HEK293 (cell line): ENCODE data around the gene RBPJ.
A peak's percentile ranks its signal among the peaks of the same experiment; 100 is the strongest.

Experiments used
- CTCF ChIA-PET: fragments of 350-600 bp; formaldehyde crosslinking; extraction: SDS; loops from one replicate; lab custom pipeline; 2021; ENCODE audit warnings: antibody characterized with exemption; lab: Yijun Ruan, JAX
- POLR2A ChIA-PET: fragments of 300-600 bp; formaldehyde crosslinking; extraction: SDS; loops from one replicate; lab custom pipeline; 2020; ENCODE audit warnings: antibody characterized with exemption, inconsistent platforms; lab: Yijun Ruan, JAX
- H3K27ac ChIP-seq: fragments of 200-500 bp; sonication (Bioruptor generic); 2 replicates; pipeline ENCODE4 v1.5.1; 2014; ENCODE audit warnings: low read depth, low read length, control low read depth, inconsistent platforms; ENCODE audit errors: extremely low read depth
- H3K36me3 ChIP-seq, 2 experiments: fragments of 200-500 bp in 1 of 2; sonication (Bioruptor generic) in 1 of 2; 1 replicate in 1 of 2; 2 replicates in 1 of 2; pipeline ENCODE4 v1.5.1; 2014 to 2017; ENCODE audit warnings: inconsistent platforms in 2 of 2, low read length in 2 of 2; ENCODE audit not compliant: control insufficient read depth in 2 of 2, insufficient read depth in 1 of 2
- H3K4me1 ChIP-seq: fragments of 200-500 bp; sonication (Bioruptor generic); 2 replicates; pipeline ENCODE4 v1.5.1; 2014; ENCODE audit warnings: mild to moderate bottlenecking, low read length, inconsistent platforms; ENCODE audit not compliant: control insufficient read depth, insufficient read depth
- H3K4me3 ChIP-seq: 2 replicates; pipeline ENCODE4 v1.5.1; 2011; ENCODE audit warnings: low read depth, mild to moderate bottlenecking, control low read depth, low read length, moderate library complexity
- H3K9me3 ChIP-seq: fragments of 200-500 bp; sonication (Bioruptor generic); 2 replicates; pipeline ENCODE4 v1.5.1; 2014; ENCODE audit warnings: low read depth, low read length, inconsistent platforms; ENCODE audit not compliant: control insufficient read depth, insufficient read depth
- RBAK ChIP-seq: fragments of 450-650 bp; formaldehyde crosslinking; IDR thresholded peaks from 2 replicates; pipeline ENCODE4 v1.5.1; 2016; ENCODE audit warnings: missing biosample characterization, missing genetic modification characterization
- REPIN1 ChIP-seq: fragments of 450-650 bp; formaldehyde crosslinking; IDR thresholded peaks from 2 replicates; pipeline ENCODE4 v1.5.1; 2017; ENCODE audit warnings: missing biosample characterization, missing genetic modification characterization, low read depth
- SCRT1 ChIP-seq: fragments of 450-650 bp; formaldehyde crosslinking; IDR thresholded peaks from 2 replicates; pipeline ENCODE4 v1.5.1; 2016; ENCODE audit warnings: missing biosample characterization, missing genetic modification characterization, borderline replicate concordance
- SETDB1 ChIP-seq: IDR thresholded peaks from one replicate; pipeline ENCODE4 v1.6.1; 2017; ENCODE audit warnings: mild to moderate bottlenecking, low read length, moderate library complexity, mixed read lengths; ENCODE audit not compliant: insufficient read length
- ZBTB20 ChIP-seq: fragments of 450-650 bp; formaldehyde crosslinking; IDR thresholded peaks from 2 replicates; pipeline ENCODE4 v1.5.1; 2016; ENCODE audit warnings: missing biosample characterization, missing genetic modification characterization
- ZBTB8A ChIP-seq: fragments of 450-650 bp; formaldehyde crosslinking; IDR thresholded peaks from 2 replicates; pipeline ENCODE4 v1.5.1; 2016; ENCODE audit warnings: missing biosample characterization, missing genetic modification characterization
- ZNF114 ChIP-seq: fragments of 450-650 bp; formaldehyde crosslinking; IDR thresholded peaks from 2 replicates; pipeline ENCODE4 v1.5.0; 2017; ENCODE audit warnings: missing biosample characterization, missing genetic modification characterization
- ZNF184 ChIP-seq: fragments of 450-650 bp; IDR thresholded peaks from 2 replicates; pipeline ENCODE4 v1.5.1; 2018; ENCODE audit warnings: missing biosample characterization, mild to moderate bottlenecking, missing genetic modification characterization
- ZNF426 ChIP-seq: fragments of 450-650 bp; formaldehyde crosslinking; IDR thresholded peaks from 2 replicates; pipeline ENCODE4 v1.5.1; 2017; ENCODE audit warnings: missing biosample characterization, missing genetic modification characterization, mild to moderate bottlenecking, inconsistent platforms, moderate library complexity
- ZNF529 ChIP-seq: fragments of 450-650 bp; formaldehyde crosslinking; IDR thresholded peaks from 2 replicates; pipeline ENCODE4 v1.5.1; 2017; ENCODE audit warnings: missing genetic modification characterization, missing biosample characterization; ENCODE audit not compliant: insufficient replicate concordance
- ZNF558 ChIP-seq: fragments of 450-650 bp; formaldehyde crosslinking; IDR thresholded peaks from 2 replicates; pipeline ENCODE4 v1.5.1; 2016; ENCODE audit warnings: missing biosample characterization, missing genetic modification characterization
- ZNF621 ChIP-seq: fragments of 450-650 bp; formaldehyde crosslinking; IDR thresholded peaks from 2 replicates; pipeline ENCODE4 v1.5.1; 2017; ENCODE audit warnings: missing biosample characterization, missing genetic modification characterization
- ZNF654 ChIP-seq: fragments of 450-650 bp; formaldehyde crosslinking; IDR thresholded peaks from 2 replicates; pipeline ENCODE4 v1.5.1; 2016; ENCODE audit warnings: low read depth, missing biosample characterization, missing genetic modification characterization
- ZNF791 ChIP-seq: fragments of 450-650 bp; formaldehyde crosslinking; IDR thresholded peaks from 2 replicates; pipeline ENCODE4 v1.5.1; 2016; ENCODE audit warnings: missing biosample characterization, missing genetic modification characterization
- TF ChIP-seq, protein P1 (sequence below): fragments of 450-650 bp; formaldehyde crosslinking; IDR thresholded peaks from 2 replicates; pipeline ENCODE4 v1.5.1; 2016; ENCODE audit warnings: missing biosample characterization, missing genetic modification characterization
- TF ChIP-seq, protein P2 (sequence below): fragments of 450-650 bp; formaldehyde crosslinking; IDR thresholded peaks from 2 replicates; pipeline ENCODE4 v1.5.1; 2016; ENCODE audit warnings: missing biosample characterization, missing genetic modification characterization
- TF ChIP-seq, protein P3 (sequence below): fragments of 450-650 bp; formaldehyde crosslinking; IDR thresholded peaks from 2 replicates; pipeline ENCODE4 v1.5.1; 2016; ENCODE audit warnings: missing biosample characterization, missing genetic modification characterization
- TF ChIP-seq, protein P4 (sequence below): fragments of 450-650 bp; formaldehyde crosslinking; IDR thresholded peaks from 2 replicates; pipeline ENCODE4 v1.5.1; 2016; ENCODE audit warnings: missing biosample characterization, missing genetic modification characterization
- TF ChIP-seq, protein P5 (sequence below): fragments of 450-650 bp; formaldehyde crosslinking; IDR thresholded peaks from 2 replicates; pipeline ENCODE4 v1.5.1; 2016; ENCODE audit warnings: missing biosample characterization, missing genetic modification characterization

RBPJ gene

DNA sequence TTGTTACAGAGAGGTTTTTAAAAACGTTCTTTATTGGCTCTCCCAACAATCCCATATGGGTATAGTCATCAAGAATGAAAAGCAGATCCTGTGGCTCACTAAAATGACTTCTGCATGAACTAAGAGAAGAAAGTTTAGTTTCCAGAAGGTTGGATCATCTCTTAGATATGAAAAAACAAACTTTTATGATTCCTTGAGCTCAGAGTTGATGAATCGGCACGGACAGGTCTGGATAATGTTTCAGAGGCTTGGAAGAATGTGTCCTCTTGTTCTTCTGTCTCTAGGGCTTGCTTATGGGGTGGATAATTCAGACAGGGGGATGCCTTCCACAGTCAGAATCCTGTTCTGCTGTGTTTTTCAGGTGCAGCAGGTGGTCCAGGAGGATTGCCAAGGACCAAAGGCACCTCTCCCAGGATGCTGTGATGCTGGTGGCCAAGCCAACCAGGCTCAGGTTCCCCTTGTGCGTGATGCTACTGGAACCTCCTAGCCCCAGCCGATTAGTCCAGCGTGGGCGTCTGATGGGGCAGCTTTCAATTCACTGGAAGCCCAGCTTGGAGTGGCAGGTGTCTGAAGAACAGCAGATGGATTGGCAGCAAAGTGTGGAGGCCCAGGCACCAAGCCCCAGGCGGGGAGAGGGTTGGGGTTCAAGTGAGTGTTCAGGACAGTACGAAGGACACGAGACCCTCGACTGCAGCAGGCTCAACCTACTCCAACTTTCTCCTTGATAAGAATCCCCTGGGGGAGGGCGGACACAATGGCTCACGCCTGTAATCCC, 139.1 kb downstream of the RBPJ start:
- Histone ChIP-seq H3K36me3 (no peaks in the 10 kb centered on the region), H3K9me3 (no peaks in the 10 kb centered on the region), H3K4me3 (no peak overlapping the region), H3K4me1 (no peaks in the 10 kb centered on the region), H3K27ac (no peak overlapping the region)
- ChIA-PET POLR2A (no interaction called here), CTCF (interaction anchor here (0.6 to 2.4 kb wide), 7 partner anchors 14 to 392 kb away, joined by 3 to 15 read pairs (median 3); no protein-coding TSS in a partner anchor)
- TF ChIP-seq ZNF791 (tag by site-specific recombination), result no peak
- TF ChIP-seq, protein P1, sequence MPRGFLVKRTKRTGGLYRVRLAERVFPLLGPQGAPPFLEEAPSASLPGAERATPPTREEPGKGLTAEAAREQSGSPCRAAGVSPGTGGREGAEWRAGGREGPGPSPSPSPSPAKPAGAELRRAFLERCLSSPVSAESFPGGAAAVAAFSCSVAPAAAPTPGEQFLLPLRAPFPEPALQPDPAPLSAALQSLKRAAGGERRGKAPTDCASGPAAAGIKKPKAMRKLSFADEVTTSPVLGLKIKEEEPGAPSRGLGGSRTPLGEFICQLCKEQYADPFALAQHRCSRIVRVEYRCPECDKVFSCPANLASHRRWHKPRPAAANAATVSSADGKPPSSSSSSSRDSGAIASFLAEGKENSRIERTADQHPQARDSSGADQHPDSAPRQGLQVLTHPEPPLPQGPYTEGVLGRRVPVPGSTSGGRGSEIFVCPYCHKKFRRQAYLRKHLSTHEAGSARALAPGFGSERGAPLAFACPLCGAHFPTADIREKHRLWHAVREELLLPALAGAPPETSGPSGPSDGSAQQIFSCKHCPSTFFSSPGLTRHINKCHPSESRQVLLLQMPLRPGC (tag by site-specific recombination), result no peak
- no peak for TF ChIP-seq SETDB1

DNA sequence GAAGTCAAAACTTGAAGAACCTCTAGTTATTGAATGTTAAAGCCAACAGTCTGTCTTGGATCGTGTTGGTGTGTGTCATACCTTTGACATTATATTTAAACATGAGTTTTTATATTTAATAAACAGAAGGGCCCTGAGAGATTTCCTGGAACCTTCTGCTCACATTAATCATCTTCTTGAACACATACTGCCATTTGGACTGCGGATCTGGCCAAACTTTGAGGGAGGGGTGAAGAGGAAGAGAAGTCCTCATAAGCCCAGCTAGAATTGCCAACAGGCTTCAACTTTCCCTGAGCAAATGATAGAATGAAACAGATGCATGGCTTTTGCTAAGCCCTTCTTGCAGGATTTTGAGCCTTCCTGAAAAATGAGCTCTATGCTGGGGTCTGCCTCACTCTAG, 142.1 kb downstream of the RBPJ start:
- CTCF ChIA-PET, result interaction anchor here (0.7 kb wide), 1 partner anchor 305 kb away, joined by 4 read pairs; no protein-coding TSS in a partner anchor
- Histone ChIP-seq H3K27ac (no peak overlapping the region), H3K4me1 (no peaks in the 10 kb centered on the region), H3K9me3 (no peaks in the 10 kb centered on the region), H3K4me3 (no peak overlapping the region), H3K36me3 (no peaks in the 10 kb centered on the region)
- TF ChIP-seq ZNF114 (tag by site-specific recombination) (no peak), ZNF654 (no peak), REPIN1 (tag by site-specific recombination) (no peak), SCRT1 (no peak), ZNF426 (no peak), ZNF184 (tag by site-specific recombination) (no peak), ZNF621 (tag by site-specific recombination) (no peak), ZBTB8A (tag by site-specific recombination) (no peak), ZNF558 (tag by site-specific recombination) (no peak), ZNF529 (tag by site-specific recombination) (no peak), ZBTB20 (tag by site-specific recombination) (no peak)
- TF ChIP-seq, protein P2, sequence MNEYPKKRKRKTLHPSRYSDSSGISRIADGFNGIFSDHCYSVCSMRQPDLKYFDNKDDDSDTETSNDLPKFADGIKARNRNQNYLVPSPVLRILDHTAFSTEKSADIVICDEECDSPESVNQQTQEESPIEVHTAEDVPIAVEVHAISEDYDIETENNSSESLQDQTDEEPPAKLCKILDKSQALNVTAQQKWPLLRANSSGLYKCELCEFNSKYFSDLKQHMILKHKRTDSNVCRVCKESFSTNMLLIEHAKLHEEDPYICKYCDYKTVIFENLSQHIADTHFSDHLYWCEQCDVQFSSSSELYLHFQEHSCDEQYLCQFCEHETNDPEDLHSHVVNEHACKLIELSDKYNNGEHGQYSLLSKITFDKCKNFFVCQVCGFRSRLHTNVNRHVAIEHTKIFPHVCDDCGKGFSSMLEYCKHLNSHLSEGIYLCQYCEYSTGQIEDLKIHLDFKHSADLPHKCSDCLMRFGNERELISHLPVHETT (tag by site-specific recombination), result no peak
- TF ChIP-seq, protein P3, sequence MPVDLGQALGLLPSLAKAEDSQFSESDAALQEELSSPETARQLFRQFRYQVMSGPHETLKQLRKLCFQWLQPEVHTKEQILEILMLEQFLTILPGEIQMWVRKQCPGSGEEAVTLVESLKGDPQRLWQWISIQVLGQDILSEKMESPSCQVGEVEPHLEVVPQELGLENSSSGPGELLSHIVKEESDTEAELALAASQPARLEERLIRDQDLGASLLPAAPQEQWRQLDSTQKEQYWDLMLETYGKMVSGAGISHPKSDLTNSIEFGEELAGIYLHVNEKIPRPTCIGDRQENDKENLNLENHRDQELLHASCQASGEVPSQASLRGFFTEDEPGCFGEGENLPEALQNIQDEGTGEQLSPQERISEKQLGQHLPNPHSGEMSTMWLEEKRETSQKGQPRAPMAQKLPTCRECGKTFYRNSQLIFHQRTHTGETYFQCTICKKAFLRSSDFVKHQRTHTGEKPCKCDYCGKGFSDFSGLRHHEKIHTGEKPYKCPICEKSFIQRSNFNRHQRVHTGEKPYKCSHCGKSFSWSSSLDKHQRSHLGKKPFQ (tag by site-specific recombination), result no peak
- POLR2A ChIA-PET, result no interaction called here

DNA sequence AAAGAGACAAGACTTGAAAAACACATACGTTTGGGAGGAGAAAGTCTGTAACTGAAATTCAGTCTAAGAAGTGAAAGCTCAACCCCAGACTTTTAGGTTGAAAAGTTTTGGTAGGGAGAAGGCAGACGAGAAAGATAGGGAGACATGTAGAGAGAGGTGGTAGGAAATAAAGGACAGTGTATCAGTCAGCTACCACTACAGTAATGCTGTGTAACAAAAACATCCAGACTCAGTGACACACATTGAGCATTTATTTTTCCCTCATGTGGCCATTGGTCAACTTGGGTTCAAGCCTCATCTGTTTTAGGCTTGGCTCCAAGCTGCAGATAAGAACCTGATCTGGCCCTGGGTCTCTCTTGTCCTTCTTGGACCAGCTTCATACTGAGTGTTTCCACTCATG, 142.6 kb downstream of the RBPJ start:
- peak; percentile 88 for TF ChIP-seq RBAK
- TF ChIP-seq, protein P4, sequence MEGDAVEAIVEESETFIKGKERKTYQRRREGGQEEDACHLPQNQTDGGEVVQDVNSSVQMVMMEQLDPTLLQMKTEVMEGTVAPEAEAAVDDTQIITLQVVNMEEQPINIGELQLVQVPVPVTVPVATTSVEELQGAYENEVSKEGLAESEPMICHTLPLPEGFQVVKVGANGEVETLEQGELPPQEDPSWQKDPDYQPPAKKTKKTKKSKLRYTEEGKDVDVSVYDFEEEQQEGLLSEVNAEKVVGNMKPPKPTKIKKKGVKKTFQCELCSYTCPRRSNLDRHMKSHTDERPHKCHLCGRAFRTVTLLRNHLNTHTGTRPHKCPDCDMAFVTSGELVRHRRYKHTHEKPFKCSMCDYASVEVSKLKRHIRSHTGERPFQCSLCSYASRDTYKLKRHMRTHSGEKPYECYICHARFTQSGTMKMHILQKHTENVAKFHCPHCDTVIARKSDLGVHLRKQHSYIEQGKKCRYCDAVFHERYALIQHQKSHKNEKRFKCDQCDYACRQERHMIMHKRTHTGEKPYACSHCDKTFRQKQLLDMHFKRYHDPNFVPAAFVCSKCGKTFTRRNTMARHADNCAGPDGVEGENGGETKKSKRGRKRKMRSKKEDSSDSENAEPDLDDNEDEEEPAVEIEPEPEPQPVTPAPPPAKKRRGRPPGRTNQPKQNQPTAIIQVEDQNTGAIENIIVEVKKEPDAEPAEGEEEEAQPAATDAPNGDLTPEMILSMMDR (tag by site-specific recombination), result no peak
- TF ChIP-seq, protein P5, sequence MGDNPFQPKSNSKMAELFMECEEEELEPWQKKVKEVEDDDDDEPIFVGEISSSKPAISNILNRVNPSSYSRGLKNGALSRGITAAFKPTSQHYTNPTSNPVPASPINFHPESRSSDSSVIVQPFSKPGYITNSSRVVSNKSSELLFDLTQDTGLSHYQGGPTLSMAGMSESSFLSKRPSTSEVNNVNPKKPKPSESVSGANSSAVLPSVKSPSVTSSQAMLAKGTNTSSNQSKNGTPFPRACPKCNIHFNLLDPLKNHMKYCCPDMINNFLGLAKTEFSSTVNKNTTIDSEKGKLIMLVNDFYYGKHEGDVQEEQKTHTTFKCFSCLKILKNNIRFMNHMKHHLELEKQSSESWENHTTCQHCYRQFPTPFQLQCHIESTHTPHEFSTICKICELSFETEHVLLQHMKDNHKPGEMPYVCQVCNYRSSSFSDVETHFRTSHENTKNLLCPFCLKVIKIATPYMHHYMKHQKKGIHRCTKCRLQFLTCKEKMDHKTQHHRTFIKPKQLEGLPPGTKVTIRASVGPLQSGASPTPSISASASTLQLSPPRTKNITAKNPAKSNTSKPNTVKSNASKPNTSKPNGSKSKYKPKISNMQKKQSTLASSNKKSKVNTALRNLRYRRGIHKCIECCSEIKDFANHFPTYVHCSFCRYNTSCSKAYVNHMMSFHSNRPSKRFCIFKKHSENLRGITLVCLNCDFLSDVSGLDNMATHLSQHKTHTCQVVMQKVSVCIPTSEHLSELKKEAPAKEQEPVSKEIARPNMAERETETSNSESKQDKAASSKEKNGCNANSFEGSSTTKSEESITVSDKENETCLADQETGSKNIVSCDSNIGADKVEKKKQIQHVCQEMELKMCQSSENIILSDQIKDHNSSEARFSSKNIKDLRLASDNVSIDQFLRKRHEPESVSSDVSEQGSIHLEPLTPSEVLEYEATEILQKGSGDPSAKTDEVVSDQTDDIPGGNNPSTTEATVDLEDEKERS (tag by site-specific recombination), result no peak
- no peak overlapping the region for H3K27ac ChIP-seq
- H3K36me3 ChIP-seq, result no peaks in the 10 kb centered on the region
- CTCF ChIA-PET, result interaction anchor here (0.7 kb wide), 1 partner anchor 306 kb away, joined by 4 read pairs; no protein-coding TSS in a partner anchor
- no peak overlapping the region for H3K4me3 ChIP-seq
- POLR2A ChIA-PET, result no interaction called here
- H3K9me3 ChIP-seq, result no peaks in the 10 kb centered on the region
- no peaks in the 10 kb centered on the region for H3K4me1 ChIP-seq
